Measurements from ENCODE around the gene NKX2-1. TPM values are rescaled to one million over a fixed set of nuclear protein-coding genes. Genes with fewer than 3 reads are reported as not detected.

The NKX2-1 gene
- total RNA-seq, 2 donors from 2014 or later, result not detected

DNA sequence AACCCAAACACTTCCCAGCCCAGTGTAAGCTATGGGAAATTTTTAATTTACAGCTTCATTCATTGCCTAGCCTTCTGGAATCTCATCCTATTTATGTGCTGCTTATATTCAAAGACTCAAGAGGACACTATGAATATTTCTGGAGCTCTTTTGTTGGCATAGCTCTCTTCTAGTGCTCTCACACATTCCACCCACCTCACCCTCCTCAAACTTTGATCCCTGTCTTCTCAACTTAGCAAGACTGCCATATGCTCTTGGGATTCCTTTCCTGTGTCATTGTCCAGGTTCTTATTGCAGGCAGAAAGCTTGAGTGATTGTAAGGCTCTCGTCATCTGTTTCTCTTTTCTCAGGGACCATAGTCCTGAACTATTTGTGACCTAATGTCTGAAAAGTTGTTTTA, 18.0 kb upstream of the NKX2-1 start:
- no peak for DNase-seq (ENCODE audit: low spot score)
- H3K36me3 ChIP-seq, result no peaks in the 10 kb centered on the region
- H3K27me3 ChIP-seq, result no peaks in the 10 kb centered on the region
- peaks cover 0 to 19% of the 10 kb centered on the region in 2 donors for H3K9me3 ChIP-seq
- no peak overlapping the region for H3K27ac ChIP-seq
- H3K4me1 ChIP-seq, result no peaks in the 10 kb centered on the region
- H3K4me3 ChIP-seq, result no peak overlapping the region
- TF ChIP-seq, protein P1, sequence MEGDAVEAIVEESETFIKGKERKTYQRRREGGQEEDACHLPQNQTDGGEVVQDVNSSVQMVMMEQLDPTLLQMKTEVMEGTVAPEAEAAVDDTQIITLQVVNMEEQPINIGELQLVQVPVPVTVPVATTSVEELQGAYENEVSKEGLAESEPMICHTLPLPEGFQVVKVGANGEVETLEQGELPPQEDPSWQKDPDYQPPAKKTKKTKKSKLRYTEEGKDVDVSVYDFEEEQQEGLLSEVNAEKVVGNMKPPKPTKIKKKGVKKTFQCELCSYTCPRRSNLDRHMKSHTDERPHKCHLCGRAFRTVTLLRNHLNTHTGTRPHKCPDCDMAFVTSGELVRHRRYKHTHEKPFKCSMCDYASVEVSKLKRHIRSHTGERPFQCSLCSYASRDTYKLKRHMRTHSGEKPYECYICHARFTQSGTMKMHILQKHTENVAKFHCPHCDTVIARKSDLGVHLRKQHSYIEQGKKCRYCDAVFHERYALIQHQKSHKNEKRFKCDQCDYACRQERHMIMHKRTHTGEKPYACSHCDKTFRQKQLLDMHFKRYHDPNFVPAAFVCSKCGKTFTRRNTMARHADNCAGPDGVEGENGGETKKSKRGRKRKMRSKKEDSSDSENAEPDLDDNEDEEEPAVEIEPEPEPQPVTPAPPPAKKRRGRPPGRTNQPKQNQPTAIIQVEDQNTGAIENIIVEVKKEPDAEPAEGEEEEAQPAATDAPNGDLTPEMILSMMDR (IDR thresholded peaks at IDR 0.05), result no peak

DNA sequence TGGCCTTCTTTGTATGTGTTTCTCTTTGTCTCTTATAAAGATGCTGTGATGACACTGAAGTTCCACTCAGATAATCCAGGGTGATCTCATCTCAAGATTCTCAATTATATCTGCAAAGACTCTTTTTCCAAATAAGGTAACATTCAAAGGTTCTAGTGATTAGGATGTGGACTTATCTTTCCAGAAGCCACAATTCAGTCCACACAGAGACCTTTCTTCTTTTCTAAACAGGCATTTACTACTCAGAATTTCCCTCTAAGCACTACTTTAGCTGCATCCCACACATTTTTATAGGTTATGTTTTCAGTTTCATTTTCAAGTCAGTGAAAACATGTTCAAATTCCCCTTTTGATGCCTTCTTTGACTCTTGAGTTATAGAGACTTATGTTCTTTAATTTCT, 9.0 kb upstream of the NKX2-1 start:
- TF ChIP-seq, protein P1 (IDR thresholded peaks at IDR 0.05), result no peak
- Histone ChIP-seq H3K4me1 (peaks cover 0 to 9% of the 10 kb centered on the region in 2 donors), H3K27me3 (peaks cover 20 to 31% of the 10 kb centered on the region in 2 donors), H3K4me3 (no peak overlapping the region), H3K27ac (no peak overlapping the region), H3K9me3 (no peaks in the 10 kb centered on the region), H3K36me3 (no peaks in the 10 kb centered on the region)
- DNase-seq (ENCODE audit: low spot score), result no peak

DNA sequence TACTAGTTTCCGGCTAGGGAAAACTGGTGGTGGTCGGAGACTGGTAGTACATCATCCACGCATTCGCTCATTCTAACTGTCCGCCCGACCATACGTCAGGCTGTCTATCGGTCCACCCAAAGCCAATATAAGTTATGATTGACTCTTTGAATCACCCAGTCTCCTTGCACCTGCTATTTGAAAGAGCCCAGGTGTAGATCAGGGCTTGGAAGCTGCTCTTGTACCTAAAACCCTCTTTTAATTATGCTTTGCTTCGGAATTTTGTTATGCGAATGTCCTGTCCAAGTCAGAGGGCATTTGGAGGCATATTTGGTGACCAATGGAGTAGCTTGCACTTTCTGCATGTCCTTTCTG, 5.7 kb upstream of the NKX2-1 start:
- DNase-seq (ENCODE audit: low spot score), result no peak
- Histone ChIP-seq H3K36me3 (no peaks in the 10 kb centered on the region), H3K9me3 (no peaks in the 10 kb centered on the region), H3K4me1 (peaks cover 0 to 20% of the 10 kb centered on the region in 2 donors), H3K27ac (no peak overlapping the region), H3K4me3 (no peak overlapping the region), H3K27me3 (peaks cover 31 to 65% of the 10 kb centered on the region in 2 donors)
- TF ChIP-seq, protein P1 (IDR thresholded peaks at IDR 0.05), result no peak

GRCh38 chr14:36524874-36525745, 5.1 kb upstream of the NKX2-1 start:
- peaks cover 34 to 71% of the 10 kb centered on the region in 2 donors for H3K27me3 ChIP-seq
- no peak for DNase-seq (ENCODE audit: low spot score)
- H3K4me3 ChIP-seq, result no peak overlapping the region
- no peak overlapping the region for H3K27ac ChIP-seq
- no peaks in the 10 kb centered on the region for H3K36me3 ChIP-seq
- peaks cover 0 to 26% of the 10 kb centered on the region in 2 donors for H3K4me1 ChIP-seq
- TF ChIP-seq, protein P1 (IDR thresholded peaks at IDR 0.05), result peak in 1 of 2 donors; percentile 54
- H3K9me3 ChIP-seq, result no peaks in the 10 kb centered on the region

DNA sequence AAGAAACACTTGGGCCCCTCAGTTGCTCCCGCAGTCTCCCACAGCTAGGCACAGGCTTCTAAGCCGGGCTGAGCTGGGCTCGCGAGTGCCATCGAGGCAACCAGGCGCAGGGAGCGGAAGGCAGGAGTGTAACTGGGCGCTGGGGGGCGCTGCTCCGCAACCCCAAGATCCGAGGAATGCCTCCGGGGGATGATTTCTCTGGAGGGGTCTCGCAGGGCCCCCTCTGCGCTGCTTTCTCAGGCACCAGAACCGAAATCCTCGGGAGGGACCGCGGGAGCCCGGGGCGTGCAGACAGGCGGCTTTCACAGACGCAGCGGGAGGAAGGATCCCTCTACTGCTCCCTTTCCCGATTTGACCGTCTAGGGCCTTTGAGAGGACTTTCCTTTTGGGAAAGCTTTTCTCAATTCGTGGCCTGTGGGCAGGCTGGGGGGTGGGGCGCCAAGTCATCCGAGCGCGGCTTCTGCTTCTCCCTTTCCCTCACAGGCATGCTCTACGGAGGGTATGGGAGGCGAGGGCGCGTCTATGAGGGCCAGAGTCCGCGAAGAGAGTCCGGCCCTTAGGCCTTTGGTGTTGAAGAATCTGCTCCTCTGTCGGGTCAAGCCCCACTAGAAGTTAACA, 4.3 kb upstream of the NKX2-1 start:
- no peaks in the 10 kb centered on the region for H3K36me3 ChIP-seq
- peaks cover 34 to 79% of the 10 kb centered on the region in 2 donors for H3K27me3 ChIP-seq
- DNase-seq (ENCODE audit: low spot score), result no peak
- TF ChIP-seq, protein P1 (IDR thresholded peaks at IDR 0.05), result no peak
- no peak overlapping the region for H3K27ac ChIP-seq
- no peak overlapping the region for H3K4me3 ChIP-seq
- H3K4me1 ChIP-seq, result peaks cover 0 to 34% of the 10 kb centered on the region in 2 donors
- H3K9me3 ChIP-seq, result no peaks in the 10 kb centered on the region

Measured in right atrium auricular region (tissue), 2 donors.